GM19468 (cell line): ENCODE results near the gene FOXK2.

Source experiments
- ATAC-seq: cut with Tn5 transposase; IDR thresholded peaks from one replicate; pipeline ENCODE4 v1.9.1; 2021; ENCODE audit warnings: mild to moderate bottlenecking, moderate library complexity, moderate number of reproducible peaks; ENCODE audit not compliant: unreplicated experiment; ENCODE audit errors: extremely low read depth

The FOXK2 gene

DNA sequence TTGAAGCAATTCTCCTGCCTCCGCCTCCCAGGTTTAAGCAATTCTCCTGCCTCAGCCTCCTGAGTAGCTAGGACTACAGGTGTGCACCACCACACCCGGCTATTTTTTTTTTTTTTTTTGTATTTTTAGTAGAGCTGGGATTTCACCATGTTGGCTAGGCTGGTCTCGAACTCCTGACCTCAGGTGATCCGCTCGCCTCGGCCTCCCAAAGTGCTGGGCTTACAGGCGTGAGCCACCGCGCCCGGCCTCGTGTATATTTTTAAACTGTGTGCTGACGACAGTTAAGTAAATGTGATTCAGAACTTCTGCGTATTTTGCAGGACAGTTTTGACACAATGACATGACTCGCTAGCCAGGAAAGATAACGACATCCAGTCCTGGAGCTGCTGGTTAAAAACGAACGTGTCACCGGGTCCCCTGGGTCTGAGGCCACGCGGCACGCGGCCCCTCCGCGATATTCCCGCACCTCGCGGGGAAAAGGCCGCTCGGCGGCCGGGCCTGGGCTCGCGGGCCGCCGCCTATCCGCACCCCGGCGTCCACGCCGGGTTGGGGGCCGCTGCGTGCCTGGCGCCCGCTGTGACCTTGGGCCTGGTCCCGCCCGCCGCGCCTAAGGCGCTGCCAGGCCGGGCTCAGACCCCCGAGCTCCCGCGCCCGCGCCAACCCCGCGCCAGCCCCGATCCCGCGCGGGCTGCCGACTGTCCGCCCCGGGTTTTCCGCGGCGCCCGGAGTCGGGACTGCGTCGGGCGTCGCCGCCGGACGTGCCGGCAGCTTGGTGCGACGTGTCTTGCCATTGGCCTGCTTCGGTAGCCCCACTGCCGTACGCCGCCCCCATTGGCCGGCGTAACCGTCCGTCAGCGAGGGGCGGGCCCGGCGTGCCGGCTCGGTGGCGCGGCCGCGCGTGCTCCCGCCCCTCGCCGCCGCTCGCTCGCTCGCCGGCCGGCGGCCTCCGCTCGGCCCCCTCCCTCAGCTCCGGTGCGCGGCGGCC lies at the start of gene FOXK2:
TSS of gene FOXK2 (plus strand) at position 907 of the 985 bp plus-strand sequence. CDS start 157 bp downstream, outside the sequence.
- ATAC-seq = peak; percentile 85

DNA sequence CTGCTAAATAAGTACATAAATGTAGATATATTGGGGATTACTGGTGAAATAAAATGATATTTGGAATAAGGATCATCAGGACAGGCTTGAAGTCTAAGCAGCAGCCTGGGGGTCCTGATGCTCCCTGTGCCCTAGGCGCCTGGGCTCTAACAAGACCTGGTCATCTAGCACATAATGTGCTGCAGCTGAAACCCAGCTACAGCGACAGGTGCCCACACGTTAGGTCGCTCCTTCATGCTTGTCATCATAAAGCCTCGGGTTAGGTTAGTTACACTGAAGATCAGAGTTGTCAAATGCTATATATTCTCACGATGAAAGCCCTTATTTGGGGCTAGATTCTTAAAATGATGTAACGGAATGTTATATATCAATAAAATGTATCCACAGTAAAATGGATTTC lies 49.5 kb upstream of the FOXK2 start:
- ATAC-seq = no peak

DNA sequence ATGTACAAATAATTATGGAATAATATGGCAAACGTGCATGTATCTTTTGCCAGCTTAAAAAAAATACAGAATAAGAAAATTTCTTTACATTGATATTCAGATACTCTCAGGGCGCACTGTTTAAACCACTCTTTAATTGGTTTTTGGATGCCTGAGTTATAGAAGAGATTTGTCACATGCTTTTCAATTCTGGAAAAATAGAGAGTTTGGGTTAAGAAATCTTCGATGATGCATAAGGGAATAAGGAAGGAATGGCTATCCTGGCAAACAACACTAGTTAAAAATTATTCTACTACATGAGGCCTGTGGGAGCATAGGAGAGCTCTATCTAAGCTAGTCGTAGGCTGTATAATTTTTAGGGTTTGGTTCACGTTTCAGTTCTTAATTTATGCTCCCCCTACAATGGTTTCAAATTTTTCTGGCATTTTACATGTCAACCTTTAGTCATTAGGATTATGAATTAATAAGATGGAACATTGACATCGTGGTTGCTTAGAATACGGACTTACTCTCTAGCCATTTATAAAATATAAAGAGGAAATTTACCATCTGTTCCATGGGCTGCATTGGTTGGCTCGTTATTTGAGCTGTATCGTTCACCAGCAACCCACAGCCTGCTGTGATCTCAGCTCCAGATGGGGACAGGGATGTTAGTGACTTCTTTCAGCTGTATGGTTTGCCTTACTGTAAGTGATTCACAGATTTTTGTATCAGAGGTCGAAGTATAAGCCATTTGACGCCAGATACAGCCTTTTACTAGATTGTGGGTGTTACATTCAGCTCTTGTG lies 45.1 kb upstream of the FOXK2 start:
- no peak for ATAC-seq

DNA sequence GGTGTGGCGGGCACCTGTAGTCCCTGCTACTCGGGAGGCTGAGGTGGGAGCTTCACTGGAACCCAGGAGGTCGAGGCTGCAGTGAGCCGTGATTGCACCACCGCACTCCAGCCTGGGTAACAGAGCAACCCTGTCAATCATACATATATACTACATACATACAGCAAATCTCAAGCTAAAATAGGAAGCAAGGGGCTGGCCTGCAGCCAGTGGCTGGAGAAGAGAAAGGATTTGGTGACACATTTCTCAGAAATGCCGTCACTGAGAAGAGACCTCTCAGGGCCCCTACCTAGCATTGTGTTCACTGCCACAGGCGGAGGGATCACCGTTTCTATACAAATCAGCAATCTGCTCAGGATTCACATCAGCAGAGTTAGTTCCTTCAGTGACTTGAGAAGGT lies 44.1 kb upstream of the FOXK2 start:
- ATAC-seq = no peak

DNA sequence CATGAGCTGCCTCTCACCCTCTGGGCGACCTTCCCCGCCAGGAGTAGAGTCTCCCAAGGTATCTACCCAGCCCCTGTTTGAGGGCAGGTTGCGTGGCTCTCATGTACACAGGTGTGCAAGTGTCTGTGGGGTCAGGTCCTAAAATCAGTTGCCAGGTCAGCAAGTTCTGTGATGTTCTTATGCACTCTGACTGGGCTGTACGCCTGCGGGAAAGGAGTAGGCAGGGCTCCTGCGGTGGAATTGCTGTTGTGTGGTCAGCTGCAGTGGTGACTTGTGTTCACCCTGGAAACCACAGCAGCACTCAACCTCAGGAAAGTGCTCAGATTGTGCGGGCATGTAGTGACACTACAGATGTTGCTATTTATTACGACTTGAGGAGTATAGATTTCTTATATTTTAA lies 41.6 kb upstream of the FOXK2 start:
- ATAC-seq = no peak

DNA sequence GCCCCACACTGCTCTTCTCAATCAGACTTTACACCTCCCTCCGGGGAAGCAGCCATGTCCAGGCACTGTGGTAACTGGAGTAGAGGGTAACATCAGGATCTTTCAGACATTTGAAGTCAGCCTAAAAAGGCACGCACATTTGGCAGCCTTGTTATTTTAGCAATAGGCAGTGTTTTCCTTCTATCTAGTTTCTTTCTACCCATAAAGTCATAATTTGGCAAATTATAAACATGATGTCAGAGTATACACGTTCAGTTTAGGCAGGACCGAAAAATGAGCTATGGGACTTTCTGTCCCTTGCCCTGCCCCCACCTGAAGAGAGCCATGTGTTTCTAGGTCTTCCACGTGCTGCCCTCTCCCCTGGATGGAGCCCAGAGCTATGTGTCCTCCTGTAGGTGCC lies 39.9 kb upstream of the FOXK2 start:
- no peak for ATAC-seq

DNA sequence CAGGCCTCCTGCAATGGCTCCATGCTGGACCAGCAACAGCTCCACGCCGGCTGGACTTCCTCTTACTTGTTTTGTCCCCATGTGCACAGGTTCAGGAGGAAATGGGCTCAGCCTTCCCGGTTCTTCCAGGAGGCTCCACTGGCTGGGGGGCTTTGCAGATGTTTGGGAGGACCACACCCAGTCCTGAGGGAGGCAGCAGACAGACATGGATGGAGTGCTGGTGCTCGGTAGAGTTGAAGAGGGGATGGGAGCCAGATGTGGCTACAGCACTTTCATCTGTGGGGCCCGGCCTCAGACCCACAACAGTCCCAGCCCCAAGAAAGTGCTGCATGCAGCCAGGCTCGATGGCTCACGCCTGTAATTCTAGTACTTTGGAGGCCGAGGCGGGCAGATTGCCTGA lies 39.2 kb upstream of the FOXK2 start:
- ATAC-seq = no peak

DNA sequence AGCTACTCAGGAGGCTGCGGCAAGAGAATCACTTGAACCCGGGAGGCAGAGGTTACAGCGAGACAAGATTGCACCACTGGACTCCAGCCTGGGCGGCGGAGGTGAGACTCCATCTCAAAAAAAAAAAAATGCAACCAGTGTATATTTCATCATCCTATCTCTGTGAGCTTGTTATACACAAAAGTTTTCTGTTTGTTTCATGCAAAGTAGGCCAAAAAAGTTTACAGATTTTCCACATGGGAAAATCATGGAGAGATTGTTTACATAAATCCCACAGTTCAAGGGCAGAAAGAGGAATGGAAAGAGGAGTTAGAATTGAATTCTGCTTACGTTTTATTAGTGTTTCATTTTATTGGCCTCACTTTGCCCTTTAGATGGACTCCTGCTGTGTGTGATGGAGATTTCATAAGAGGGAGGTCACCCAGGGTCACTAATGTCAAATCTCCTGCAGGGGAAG lies 36.3 kb upstream of the FOXK2 start:
- no peak for ATAC-seq

DNA sequence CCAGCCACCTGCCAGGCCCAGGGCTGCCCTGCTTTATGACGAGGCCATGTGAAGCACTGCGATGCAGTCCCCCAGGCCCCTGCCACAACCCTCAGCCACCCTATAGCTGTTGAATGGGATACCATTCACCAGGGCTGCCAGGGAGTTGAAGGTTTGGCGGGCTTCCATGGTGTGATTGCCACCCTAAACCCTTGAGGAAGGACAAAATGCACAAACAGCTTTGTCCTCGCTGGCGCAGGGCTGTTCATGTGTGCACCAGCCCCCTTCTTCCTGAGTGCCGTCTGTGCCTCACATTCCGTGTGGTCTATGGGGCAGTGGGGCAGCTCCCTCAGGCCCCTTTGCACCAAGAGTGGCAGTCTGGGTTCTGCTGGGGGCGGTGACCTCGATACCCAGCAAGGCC lies 35.7 kb upstream of the FOXK2 start:
- ATAC-seq = no peak

DNA sequence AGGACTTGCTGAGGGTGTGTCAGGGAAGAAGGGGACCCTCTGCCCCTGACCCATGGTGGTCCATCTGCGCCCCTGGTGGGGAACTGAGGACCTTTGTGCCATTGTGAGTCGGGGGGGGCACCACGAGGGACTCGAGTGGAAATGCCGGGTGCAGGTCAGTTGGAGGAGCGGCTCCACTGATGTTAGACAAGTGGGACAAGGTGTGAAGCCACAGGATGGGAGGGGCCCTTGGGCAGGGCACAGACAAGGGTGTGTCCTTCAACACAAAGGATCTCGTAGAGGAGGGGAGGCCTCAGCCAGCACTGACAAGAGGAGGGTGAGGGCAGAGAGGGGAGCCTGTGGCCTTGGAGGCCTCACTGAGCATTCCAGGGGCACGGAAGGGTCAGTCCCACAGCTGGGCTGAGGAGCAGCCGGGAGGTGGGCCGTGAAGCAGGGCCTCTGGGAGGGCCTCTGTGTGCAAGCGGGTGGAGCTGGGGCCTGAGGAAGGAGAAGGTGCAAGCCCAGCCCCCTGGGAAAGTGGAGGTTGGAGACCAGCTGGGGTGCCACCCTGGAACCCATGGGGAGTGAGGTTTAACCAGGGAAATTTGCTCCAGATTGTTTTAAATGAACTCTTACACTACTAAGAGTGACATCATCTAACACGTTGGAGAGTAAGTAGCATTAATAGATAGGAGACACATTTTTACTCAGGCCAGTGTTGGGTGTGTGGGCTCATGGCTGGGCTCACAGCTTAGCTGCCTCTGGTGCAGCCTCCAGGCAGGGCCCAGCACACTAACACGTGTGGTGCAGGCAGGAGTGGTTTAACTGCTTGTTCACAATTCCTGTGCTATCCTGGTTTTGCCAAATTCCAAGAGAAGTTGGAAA lies 33.1 kb upstream of the FOXK2 start:
- no peak for ATAC-seq

DNA sequence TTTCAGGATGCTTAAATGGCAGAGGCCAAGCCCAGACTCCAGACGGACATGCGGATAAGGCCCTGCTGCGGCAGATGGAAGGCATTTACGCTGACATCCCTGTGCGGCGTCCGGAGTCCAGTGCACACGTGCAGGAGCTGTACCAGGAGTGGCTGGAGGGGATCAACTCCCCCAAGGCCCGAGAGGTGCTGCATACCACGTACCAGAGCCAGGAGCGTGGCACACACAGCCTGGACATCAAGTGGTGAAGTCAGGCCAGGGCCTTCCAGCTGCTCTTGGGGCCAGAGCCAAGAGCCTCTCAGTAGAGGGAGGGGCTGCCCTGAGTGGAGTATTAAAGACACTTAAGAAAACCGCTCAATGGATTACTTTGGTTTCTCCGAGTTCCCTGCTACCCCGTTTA lies 31.6 kb upstream of the FOXK2 start:
- ATAC-seq = no peak

DNA sequence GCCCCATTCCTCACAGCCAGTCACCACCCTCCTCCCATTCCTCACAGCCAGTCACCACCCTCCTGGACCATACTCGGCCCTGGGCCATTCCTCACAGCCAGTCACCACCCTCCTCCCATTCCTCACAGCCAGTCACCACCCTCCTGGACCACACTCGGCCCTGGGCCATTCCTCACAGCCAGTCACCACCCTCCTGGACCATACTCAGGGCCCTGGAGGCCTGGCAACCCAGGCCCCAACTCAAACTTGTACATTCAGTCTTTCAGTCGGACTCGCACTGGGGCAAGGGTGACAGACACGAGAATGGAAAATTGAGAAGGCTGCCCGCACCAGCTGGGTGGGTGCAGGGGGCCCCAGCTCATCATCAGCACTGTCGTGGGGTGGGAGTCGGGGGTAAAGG lies 30.4 kb upstream of the FOXK2 start:
- ATAC-seq = no peak

DNA sequence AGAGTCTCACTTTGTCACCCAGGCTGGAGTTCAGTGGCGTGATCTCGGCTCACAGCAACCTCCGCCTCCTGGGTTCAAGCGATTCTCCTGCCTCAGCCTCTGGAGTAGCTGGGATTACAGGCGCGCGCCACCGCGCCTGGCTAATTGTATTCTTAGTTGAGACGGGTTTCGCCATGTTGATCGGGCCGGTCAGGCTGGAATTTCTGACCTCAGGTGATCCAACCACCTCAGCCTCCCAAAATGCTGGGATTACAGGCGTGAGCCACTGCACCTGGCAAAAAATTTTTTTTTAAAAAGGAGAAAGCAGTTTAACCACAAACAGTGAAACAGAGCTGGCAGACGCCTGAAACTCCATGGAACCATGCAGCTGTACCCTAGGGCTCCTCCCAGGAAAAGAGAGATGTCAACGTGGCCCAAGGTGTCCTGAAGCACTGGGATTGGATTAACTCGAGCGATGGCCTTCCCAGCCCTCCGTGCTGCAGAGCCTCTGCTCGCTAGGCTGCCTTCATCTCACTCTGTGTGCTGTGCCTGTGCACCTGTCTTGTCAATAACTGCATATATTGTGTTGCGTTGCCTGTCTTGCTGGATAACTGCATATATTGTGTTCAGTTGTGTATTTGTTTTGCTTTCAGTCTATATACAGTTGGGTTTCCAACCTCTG lies 29.6 kb upstream of the FOXK2 start:
- ATAC-seq = no peak

DNA sequence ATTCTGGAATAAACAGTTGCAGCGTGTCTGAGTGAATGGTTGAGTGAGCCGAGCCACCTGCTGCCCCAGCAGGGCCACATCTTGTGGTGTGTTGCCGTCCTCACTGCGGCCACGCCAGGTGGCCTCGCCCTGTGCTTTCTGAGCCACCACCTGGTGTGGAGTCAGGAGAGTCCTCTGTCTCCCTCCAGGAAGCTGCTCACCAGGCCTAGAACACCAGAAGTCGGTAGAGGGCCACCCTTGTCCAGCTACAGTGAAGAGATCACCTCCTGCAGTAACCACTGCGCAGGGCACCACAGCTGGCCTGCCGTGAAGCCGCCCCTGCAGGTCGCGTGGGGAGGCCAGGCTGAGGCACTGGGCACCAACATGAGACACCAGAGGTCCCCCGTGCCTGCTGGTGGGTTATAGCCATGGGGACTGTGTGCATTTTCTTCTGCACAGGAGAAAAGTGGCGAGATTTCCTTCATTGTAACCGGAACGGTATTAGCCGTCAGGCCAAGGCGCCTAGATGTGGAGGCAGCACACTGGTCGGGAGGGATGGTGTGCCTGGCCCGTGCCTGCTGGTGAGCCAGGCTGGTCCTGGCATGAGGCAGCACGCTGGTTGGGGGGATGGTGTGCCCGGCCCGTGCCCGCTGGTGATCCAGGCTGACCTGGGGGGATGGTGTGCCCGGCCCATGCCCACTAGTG lies 28.9 kb upstream of the FOXK2 start:
- ATAC-seq = no peak

DNA sequence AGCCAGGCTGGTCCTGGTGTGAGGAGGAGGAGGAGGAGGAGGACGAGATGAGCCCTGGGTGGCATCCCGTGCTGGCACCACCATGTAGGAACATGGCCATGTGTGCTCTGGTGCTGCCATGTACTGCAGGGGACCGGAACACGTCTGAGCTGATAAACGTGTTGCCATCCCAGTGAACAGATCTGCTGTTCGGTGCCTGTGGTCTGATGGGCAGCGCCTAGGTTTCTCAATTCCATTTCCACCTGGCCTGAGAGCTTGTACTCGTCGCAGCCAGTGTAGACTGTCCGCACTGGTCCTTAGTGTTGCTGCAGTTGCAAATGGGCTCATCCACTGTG lies 28.4 kb upstream of the FOXK2 start:
- ATAC-seq = no peak

DNA sequence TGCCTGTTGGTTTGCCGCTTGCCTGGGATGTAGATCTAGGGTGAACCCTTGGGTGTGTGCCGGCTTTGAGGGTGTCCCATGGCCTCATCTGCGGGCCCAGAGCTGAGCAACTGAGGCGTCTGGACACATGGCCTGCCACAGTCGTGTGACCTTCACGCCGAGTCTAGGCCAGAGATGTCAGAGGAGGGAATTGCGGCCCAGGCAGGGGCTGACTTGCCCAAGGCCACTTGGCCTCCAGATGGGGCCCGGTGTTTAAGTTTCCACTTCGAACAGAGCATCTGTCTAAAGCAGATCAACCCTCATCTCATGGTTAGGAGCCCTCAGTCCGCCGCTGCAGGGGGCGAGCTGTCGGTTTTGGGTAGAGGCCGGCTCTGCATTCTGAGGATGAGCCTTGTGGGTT lies 28.0 kb upstream of the FOXK2 start:
- ATAC-seq = no peak

DNA sequence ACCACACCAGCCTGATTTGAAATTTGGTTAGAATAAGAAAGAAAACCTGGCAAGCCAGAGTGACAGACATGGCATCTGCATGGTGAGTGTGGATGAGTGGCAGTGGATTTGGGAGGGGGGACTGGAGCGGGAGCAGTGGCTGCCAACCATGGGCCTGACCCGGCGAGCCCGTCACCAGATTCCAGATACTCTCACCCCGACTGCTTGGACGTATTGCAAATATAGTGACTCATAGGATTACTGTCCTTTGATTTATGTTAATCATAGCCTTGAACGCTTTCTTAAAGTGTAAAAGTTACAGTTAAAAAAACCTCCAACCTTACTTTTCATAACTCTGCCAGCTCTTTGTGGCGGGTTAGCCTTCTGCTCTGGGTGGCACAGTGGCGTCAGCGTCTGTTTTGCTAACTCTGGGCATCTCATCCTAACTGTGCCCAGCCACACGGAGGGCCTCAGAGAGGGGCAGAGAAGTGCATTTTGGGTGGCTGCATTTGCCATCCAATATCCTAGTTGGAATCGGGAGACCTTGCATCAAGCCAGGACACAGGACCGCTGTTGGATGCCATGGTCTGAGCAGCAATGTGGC lies 26.8 kb upstream of the FOXK2 start:
- no peak for ATAC-seq

DNA sequence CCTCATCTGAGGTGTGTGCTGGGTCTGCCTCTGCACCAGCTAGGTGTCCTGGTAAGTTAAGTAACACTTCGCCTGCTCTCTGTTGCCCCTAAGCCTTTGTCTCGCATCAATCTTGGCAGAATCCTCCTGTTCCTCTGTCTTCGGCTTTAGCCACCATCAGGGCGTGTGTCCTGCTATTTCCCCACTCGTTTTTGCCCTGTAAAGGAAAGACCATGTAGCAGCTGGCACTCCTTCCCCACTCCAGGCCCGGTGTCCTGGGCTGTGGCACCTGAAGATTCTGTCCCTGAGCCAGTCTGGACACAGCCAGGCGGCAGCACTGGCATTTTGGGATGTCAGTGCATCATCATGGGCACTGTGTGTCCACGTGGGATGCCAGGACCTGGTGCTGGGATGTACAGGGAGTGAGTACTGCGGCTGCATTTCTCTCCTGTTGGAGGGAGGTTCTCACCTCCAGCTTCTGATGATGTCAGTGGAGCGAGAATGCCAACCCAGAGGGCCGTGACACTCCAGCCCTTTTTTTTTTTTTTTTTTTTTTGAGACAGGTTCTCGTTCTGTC lies 26.2 kb upstream of the FOXK2 start:
- ATAC-seq = no peak
